Body of pancreas (tissue), 4 donors: ENCODE measurements around the gene TBC1D22B. TPM values are rescaled to one million over a fixed set of nuclear protein-coding genes. Genes with fewer than 3 reads are reported as not detected.

ENCODE experiments used
- ATAC-seq: fragments of 150-250 bp; one replicate; pipeline ENCODE4 v1.9.1; 2016
- DNase-seq, 4 donors: peaks; one replicate each; pipeline ENCODE4 v3.0.0-alpha.2; 2019
- H3K27ac ChIP-seq, 4 donors: fragments of 200-600 bp; sonication (generic); 1 replicate in 3 of 4; 2 replicates in 1 of 4; pipeline versions ENCODE4 v1.5.1 to v1.6.1; 2016 to 2019; ENCODE audit warnings: mild to moderate bottlenecking in 1 of 4, mixed read lengths in 1 of 4, moderate library complexity in 1 of 4
- H3K27me3 ChIP-seq, 2 donors: fragments of 200-600 bp; sonication (generic); one replicate each; pipeline ENCODE4 v1.6.0; 2016; ENCODE audit warnings: mild to moderate bottlenecking in 1 of 2
- H3K36me3 ChIP-seq, 2 donors: fragments of 200-600 bp; sonication (generic); replicated peaks in 1 of 2; 2 replicates each; pipeline ENCODE4 v1.5.1; 2016; ENCODE audit warnings: low read depth in 2 of 2; ENCODE audit not compliant: insufficient read depth in 1 of 2
- H3K4me1 ChIP-seq: fragments of 200-600 bp; sonication (generic); one replicate; pipeline ENCODE4 v1.6.0; 2016
- H3K4me3 ChIP-seq, 2 donors: fragments of 200-600 bp; sonication (generic); 1 replicate in 1 of 2; 2 replicates in 1 of 2; pipeline ENCODE4 v1.5.1; 2016 to 2019
- H3K9me3 ChIP-seq, 3 donors: fragments of 200-600 bp; sonication (generic); 1 replicate in 2 of 3; 2 replicates in 1 of 3; pipeline ENCODE4 v1.5.1; 2016
- POLR2A ChIP-seq, 3 donors: fragments of 450-650 bp; IDR thresholded peaks; one replicate each; pipeline ENCODE4 v1.6.1; 2016; ENCODE audit warnings: antibody characterized with exemption in 3 of 3, mild to moderate bottlenecking in 2 of 3
- WGBS, 2 donors: methylation state at CpG; one replicate each; pipeline ENCODE4 v1.1.5; 2017; 5-methylcytosine and 5-hydroxymethylcytosine counted together
- intact Hi-C: fragments of 100-400 bp; cut with DNase I; formaldehyde crosslinking; loops from one replicate; pipeline ENCODE4 v1.15.1; 2023
- total RNA-seq, 2 donors: library from RNA; depleted of rRNA; stranded (reverse); fragments of >200 nt; gene quantifications; one replicate each; pipeline ENCODE4 v1.1.0, GENCODE V29; 2016
- TF ChIP-seq, protein P1 (sequence below), 7 experiments: fragments of 450-650 bp in 4 of 7; fragments of 200-600 bp in 3 of 7; sonication (generic) in 3 of 7; IDR thresholded peaks; one replicate each; pipeline ENCODE4 v1.5.1; 2016 to 2019; ENCODE audit warnings: antibody characterized with exemption in 7 of 7

The TBC1D22B gene
- total RNA-seq, 2 donors from 2014 or later = 8.0 to 8.2 TPM

DNA sequence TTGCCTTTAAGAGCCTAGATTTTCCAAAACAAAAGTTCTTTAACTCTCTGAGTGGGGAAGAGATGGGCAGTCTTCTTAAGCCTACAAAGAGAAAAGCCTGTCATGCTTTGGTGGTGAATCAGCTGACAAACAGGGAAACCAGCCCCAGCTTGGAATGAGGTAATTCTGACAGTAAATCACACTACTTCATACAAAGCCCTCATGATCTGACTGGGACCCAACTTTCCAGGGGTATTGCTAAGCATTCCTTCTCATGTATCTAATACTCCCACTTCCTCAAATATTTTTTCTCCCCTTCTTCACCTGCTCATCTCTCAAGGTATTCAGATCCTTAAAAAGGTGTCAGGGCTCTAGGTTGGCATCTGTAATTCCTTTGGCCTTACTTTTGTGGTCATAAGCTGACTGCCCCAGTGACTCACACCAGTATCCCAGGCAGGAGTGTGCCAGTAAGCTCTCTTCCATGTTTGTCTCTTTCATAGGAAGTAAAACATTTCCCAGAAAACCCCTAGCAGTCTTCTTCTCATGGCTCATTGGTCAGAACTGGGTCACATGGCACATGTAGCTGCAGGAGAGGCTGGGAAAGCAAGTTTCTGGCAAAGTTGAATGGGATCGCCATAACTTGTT lies 15.0 kb upstream of the TBC1D22B start:
- Histone ChIP-seq H3K36me3 (no peaks in the 10 kb centered on the region), H3K27ac (peak overlapping the region in 2 of 4 donors; percentile 54 to 64), H3K27me3 (no peaks in the 10 kb centered on the region), H3K9me3 (no peaks in the 10 kb centered on the region), H3K4me3 (no peak overlapping the region), H3K4me1 (peaks cover 46% of the 10 kb centered on the region)
- 85 to 93% methylated on average over 1 of the region's 1 CpG for WGBS, 2 donors
- no peak for ATAC-seq
- intact Hi-C loops = no loop called here
- DNase-seq = peak in 2 of 4 donors; percentile 47 to 53
- no peak for TF ChIP-seq POLR2A (IDR thresholded peaks at IDR 0.05)
- TF ChIP-seq, protein P1, sequence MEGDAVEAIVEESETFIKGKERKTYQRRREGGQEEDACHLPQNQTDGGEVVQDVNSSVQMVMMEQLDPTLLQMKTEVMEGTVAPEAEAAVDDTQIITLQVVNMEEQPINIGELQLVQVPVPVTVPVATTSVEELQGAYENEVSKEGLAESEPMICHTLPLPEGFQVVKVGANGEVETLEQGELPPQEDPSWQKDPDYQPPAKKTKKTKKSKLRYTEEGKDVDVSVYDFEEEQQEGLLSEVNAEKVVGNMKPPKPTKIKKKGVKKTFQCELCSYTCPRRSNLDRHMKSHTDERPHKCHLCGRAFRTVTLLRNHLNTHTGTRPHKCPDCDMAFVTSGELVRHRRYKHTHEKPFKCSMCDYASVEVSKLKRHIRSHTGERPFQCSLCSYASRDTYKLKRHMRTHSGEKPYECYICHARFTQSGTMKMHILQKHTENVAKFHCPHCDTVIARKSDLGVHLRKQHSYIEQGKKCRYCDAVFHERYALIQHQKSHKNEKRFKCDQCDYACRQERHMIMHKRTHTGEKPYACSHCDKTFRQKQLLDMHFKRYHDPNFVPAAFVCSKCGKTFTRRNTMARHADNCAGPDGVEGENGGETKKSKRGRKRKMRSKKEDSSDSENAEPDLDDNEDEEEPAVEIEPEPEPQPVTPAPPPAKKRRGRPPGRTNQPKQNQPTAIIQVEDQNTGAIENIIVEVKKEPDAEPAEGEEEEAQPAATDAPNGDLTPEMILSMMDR (IDR thresholded peaks at IDR 0.05) = no peak

DNA sequence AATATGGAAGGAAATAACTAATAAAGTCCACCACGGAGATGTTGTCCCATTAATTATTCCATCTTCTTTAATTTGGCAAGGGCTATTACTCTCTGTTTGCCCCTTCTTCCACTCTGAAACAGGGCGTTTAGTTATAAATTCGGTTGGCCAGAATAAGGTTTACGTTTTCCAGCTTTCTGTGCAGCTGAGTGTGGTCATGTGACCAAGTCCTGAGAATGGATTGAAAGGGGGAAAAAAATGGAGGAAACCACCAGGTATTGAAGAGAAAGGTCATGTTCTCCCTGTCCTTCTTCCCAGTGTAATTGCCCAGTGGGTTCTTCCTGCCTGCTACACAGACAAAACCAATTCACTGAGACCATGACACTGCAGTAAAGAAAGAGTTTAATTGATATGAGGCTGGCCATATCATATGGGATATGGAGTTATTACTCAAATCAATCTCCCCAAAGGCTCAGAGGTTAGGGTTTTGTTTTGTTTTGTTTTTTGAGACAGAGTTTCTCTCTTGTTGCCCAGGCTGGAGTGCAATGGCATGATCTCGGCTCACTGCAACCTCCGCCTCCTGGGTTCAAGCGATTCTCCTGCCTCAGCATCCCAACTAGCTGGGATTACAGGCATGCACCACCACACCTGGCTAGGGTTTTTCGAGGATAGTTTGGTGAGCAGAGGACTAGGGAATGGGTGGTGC lies 14.3 kb upstream of the TBC1D22B start:
- Histone ChIP-seq H3K9me3 (no peaks in the 10 kb centered on the region), H3K36me3 (no peaks in the 10 kb centered on the region), H3K27me3 (no peaks in the 10 kb centered on the region), H3K27ac (peak overlapping the region in 2 of 4 donors; percentile 84 to 91), H3K4me3 (no peak overlapping the region), H3K4me1 (peaks cover 46% of the 10 kb centered on the region)
- no peak for TF ChIP-seq POLR2A (IDR thresholded peaks at IDR 0.05)
- TF ChIP-seq, protein P1 (IDR thresholded peaks at IDR 0.05) = no peak
- WGBS, 2 donors = 93 to 94% methylated on average over 8 of the region's 8 CpGs
- no peak for ATAC-seq
- intact Hi-C loops = no loop called here
- no peak for DNase-seq

DNA sequence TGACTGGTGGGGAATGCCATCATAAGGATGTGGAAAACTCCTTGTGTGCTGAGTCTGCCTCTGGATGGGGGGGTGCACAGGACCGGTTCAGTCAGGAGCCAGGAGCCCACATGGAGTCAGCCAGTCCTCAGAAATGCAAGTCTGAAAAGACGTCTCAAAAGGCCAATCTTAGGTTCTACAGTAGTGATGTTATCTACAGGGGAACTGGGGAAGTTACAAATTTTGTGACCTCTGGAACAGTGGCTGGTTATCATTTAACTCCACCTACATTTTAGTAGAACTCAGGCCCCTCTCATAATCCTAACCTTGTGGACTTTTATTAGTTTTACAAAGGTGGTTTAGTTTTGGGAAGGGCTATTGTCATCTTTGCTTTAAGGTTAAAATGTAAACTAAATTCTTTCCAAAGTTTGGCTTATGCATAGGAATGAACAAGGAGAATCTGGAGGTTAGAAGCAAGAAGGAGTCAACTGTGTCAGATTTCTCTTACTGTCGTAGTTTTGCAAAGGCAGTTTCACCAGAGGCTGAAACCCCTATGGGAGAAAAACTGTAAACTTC lies 13.7 kb upstream of the TBC1D22B start:
- no peak for DNase-seq
- Histone ChIP-seq H3K4me1 (peaks cover 46% of the 10 kb centered on the region), H3K27ac (peak overlapping the region; percentile 51 to 91 (median 84)), H3K27me3 (no peaks in the 10 kb centered on the region), H3K4me3 (no peak overlapping the region), H3K9me3 (no peaks in the 10 kb centered on the region), H3K36me3 (no peaks in the 10 kb centered on the region)
- intact Hi-C loops = no loop called here
- no peak for TF ChIP-seq POLR2A (IDR thresholded peaks at IDR 0.05)
- TF ChIP-seq, protein P1 (IDR thresholded peaks at IDR 0.05) = no peak
- WGBS, 2 donors = 57 to 67% methylated on average over 3 of the region's 3 CpGs
- no peak for ATAC-seq

DNA sequence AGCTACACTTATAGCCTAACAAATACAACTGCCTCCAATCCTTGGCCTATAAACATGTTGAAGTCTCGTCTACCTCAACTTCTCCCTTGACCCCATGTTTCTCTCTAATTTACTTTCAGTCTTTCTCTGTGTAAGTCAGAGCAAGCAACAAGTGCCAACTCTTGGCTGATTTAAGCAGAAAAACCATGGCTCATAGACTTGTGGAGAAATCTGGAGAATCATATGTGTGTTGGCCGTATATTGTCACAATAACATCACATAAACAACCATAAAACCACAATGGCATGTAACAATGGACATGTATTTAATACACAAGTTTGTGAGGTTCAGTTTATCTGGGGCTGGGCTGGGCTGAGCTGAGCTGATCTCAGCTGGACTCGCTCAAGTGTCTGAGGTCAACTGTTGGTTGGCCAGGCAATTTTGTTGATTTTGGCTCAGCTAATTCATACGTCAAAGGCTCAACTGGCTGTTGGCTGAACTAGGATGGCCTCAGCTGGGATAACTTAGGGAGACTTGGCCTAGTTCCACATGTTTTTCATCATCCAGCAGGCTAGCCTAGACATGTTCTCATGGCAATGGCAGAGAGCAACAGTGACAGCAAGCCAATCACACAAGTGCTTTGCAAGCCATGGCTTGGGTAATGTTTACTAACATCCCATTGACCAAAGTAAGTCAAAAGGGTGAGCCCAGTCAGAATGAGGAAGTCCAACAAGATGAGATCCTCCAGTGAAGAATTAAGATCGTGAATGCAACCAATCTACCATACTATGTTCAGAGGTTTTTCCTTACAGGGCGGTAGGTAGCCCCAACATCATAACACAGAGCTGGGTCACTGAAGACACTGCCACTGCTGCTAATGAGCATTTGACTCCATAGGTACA lies 12.9 kb upstream of the TBC1D22B start:
- peak in 2 of 3 donors; percentile 51 to 59 for TF ChIP-seq POLR2A (IDR thresholded peaks at IDR 0.05)
- TF ChIP-seq, protein P1 (IDR thresholded peaks at IDR 0.05) = no peak
- Histone ChIP-seq H3K27me3 (no peaks in the 10 kb centered on the region), H3K27ac (peak overlapping the region; percentile 76 to 91 (median 84)), H3K4me3 (no peak overlapping the region), H3K36me3 (no peaks in the 10 kb centered on the region), H3K9me3 (no peaks in the 10 kb centered on the region), H3K4me1 (peaks cover 44% of the 10 kb centered on the region)
- DNase-seq (peak; percentile 86 to 98 (median 92)), ATAC-seq (peak; percentile 95)
- whole genome bisulfite sequencing, 2 donors = 26 to 30% methylated on average over 6 of the region's 6 CpGs
- intact Hi-C loops = no loop called here
